ENCODE data around the gene SLC9A1. TPM values are rescaled to one million over a fixed set of nuclear protein-coding genes. Genes with fewer than 3 reads are reported as not detected.
A peak's percentile ranks its signal among the peaks of the same experiment; 100 is the strongest.
"Not testable (repeated sequence)": the region's sequence is repeated elsewhere in the genome, so short reads cannot be mapped to it uniquely, and the experiment has no call there.

SLC9A1 gene
- total RNA-seq, 2 experiments from 2014 or later = 14.2 to 19.0 TPM

- Histone ChIP-seq H3K27me3 (ENCODE audit: control insufficient read depth in 1 of 2, insufficient read depth in 2 of 2, low read length in 2 of 2) (no peaks in the 10 kb centered on the region), H3K9me3 (ENCODE audit: control insufficient read depth in 1 of 2, insufficient read depth in 1 of 2, low read length in 2 of 2) (no peaks in the 10 kb centered on the region), H3K27ac (ENCODE audit: low read depth in 1 of 2, low read length in 2 of 2) (no peak overlapping the region), H3K4me1 (ENCODE audit: insufficient read depth, low read length) (peaks cover 2% of the 10 kb centered on the region), H3K36me3 (ENCODE audit: insufficient read depth, low read length) (no peaks in the 10 kb centered on the region), H3K4me3 (ENCODE audit: low read length) (no peak overlapping the region)
- H3K27me3 Mint-ChIP-seq = no peaks in the 10 kb centered on the region
- no peak for TF ChIP-seq CTCF (IDR thresholded peaks at IDR 0.05)
- POLR2A ChIA-PET = no interaction called here
- no peaks in the 10 kb centered on the region for H3K9me3 Mint-ChIP-seq
- CTCF ChIA-PET = no interaction called here
- intact Hi-C loops (cut with DNase I, micrococcal nuclease) = no loop called here
- ATAC-seq (ENCODE audit: poor library complexity) = no peak
- H3K4me1 Mint-ChIP-seq (ENCODE audit: low read depth) = peaks cover 6% of the 10 kb centered on the region
- H3K4me3 Mint-ChIP-seq = no peak overlapping the region
- H3K36me3 Mint-ChIP-seq (ENCODE audit: low read depth) = no peaks in the 10 kb centered on the region
- H3K27ac Mint-ChIP-seq = no peak overlapping the region
- no peak for DNase-seq
These were observed 38.3 kb upstream of the SLC9A1 start for GRCh38 chr1:27193194-27193593.

GRCh38 chr1:27192039-27192529, 37.2 kb upstream of the SLC9A1 start:
- Mint-ChIP-seq H3K4me3 (no peak overlapping the region), H3K27me3 (no peaks in the 10 kb centered on the region), H3K4me1 (ENCODE audit: low read depth) (no peaks in the 10 kb centered on the region), H3K36me3 (ENCODE audit: low read depth) (no peaks in the 10 kb centered on the region), H3K9me3 (no peaks in the 10 kb centered on the region), H3K27ac (no peak overlapping the region)
- intact Hi-C loops (cut with DNase I, micrococcal nuclease) = no loop called here
- DNase-seq (peak in 2 of 14 experiments; percentile 15 to 43), ATAC-seq (ENCODE audit: poor library complexity) (no peak)
- H3K4me1 ChIP-seq (ENCODE audit: insufficient read depth, low read length) = no peaks in the 10 kb centered on the region
- ChIA-PET POLR2A (no interaction called here), CTCF (no interaction called here)
- no peak overlapping the region for H3K4me3 ChIP-seq (ENCODE audit: low read length)
- no peaks in the 10 kb centered on the region for H3K27me3 ChIP-seq (ENCODE audit: control insufficient read depth in 1 of 2, insufficient read depth in 2 of 2, low read length in 2 of 2)
- no peak overlapping the region for H3K27ac ChIP-seq (ENCODE audit: low read depth in 1 of 2, low read length in 2 of 2)
- no peak for TF ChIP-seq CTCF (IDR thresholded peaks at IDR 0.05)
- H3K36me3 ChIP-seq (ENCODE audit: insufficient read depth, low read length) = no peaks in the 10 kb centered on the region
- no peaks in the 10 kb centered on the region for H3K9me3 ChIP-seq (ENCODE audit: control insufficient read depth in 1 of 2, insufficient read depth in 1 of 2, low read length in 2 of 2)

DNA sequence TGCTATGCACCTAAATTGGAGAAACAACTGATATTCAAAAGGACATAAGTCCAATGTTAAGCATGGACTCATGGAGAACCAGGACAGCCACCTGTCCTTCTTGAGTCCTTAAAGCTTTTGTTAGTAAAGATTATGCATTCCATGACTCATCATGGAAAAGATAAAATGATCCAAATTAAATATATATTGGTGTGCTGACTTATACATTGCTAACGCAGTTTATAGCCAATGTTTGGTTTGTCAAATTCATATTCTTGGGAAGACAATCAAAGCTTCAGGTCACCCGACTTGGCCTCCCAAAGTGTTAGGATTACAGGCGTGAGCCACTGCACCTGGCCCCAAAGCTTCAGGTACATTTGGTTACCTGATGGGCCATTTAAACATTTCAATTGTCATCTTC, 29.7 kb upstream of the SLC9A1 start:
- H3K4me3 Mint-ChIP-seq; intact Hi-C loops (cut with DNase I, micrococcal nuclease); H3K9me3 Mint-ChIP-seq; H3K27me3 ChIP-seq (ENCODE audit: control insufficient read depth in 1 of 2, insufficient read depth in 2 of 2, low read length in 2 of 2); H3K36me3 ChIP-seq (ENCODE audit: insufficient read depth, low read length); H3K27ac ChIP-seq (ENCODE audit: low read depth in 1 of 2, low read length in 2 of 2); POLR2A ChIA-PET; DNase-seq; H3K27ac Mint-ChIP-seq; H3K36me3 Mint-ChIP-seq (ENCODE audit: low read depth); H3K4me3 ChIP-seq (ENCODE audit: low read length); H3K4me1 ChIP-seq (ENCODE audit: insufficient read depth, low read length); CTCF ChIA-PET; ATAC-seq (ENCODE audit: poor library complexity); H3K4me1 Mint-ChIP-seq (ENCODE audit: low read depth); H3K27me3 Mint-ChIP-seq: not testable (repeated sequence)
- peaks cover 0 to 14% of the 10 kb centered on the region in 2 experiments for H3K9me3 ChIP-seq (ENCODE audit: control insufficient read depth in 1 of 2, insufficient read depth in 1 of 2, low read length in 2 of 2)

DNA sequence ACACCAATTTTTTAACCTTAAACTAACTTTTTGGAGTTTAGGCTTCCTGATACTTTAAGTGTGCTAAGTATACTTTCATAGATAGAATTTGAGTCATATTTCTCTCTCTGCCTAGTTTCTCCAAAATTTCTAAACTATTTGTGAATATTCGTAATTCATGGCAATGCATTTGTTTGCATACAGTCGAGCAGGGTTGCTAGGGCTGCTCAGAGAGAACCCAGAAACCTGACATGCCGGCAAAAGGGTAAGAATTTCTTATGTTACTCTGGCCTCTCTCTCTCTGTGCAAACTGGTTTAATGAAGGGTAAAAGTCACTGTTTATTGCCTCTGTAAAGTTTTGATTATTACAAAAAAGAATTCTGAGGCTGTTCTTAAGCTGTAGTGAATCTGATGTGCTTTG, 25.1 kb upstream of the SLC9A1 start:
- ATAC-seq (ENCODE audit: poor library complexity) (no peak), DNase-seq (no peak)
- Histone ChIP-seq H3K27ac (ENCODE audit: low read depth in 1 of 2, low read length in 2 of 2) (no peak overlapping the region), H3K36me3 (ENCODE audit: insufficient read depth, low read length) (no peaks in the 10 kb centered on the region), H3K4me1 (ENCODE audit: insufficient read depth, low read length) (no peaks in the 10 kb centered on the region), H3K27me3 (ENCODE audit: control insufficient read depth in 1 of 2, insufficient read depth in 2 of 2, low read length in 2 of 2) (no peaks in the 10 kb centered on the region), H3K9me3 (ENCODE audit: control insufficient read depth in 1 of 2, insufficient read depth in 1 of 2, low read length in 2 of 2) (peaks cover 0 to 14% of the 10 kb centered on the region in 2 experiments), H3K4me3 (ENCODE audit: low read length) (no peak overlapping the region)
- Mint-ChIP-seq H3K9me3 (peaks cover 2% of the 10 kb centered on the region), H3K36me3 (ENCODE audit: low read depth) (peaks cover 4% of the 10 kb centered on the region), H3K27me3 (no peaks in the 10 kb centered on the region), H3K4me1 (ENCODE audit: low read depth) (no peaks in the 10 kb centered on the region), H3K27ac (no peak overlapping the region), H3K4me3 (no peak overlapping the region)
- CTCF ChIA-PET = no interaction called here
- no peak for TF ChIP-seq CTCF (IDR thresholded peaks at IDR 0.05)
- POLR2A ChIA-PET = interaction anchor here (0.6 kb wide), 1 partner anchor 582 kb away, joined by 4 read pairs; no protein-coding TSS in a partner anchor
- intact Hi-C loops (cut with DNase I, micrococcal nuclease) = no loop called here
